HCT116 (cell line): Measurements from ENCODE around the gene TMIGD3. TPM values are rescaled to one million over a fixed set of nuclear protein-coding genes. Genes with fewer than 3 reads are reported as not detected.

Experiments
- ATAC-seq: fragments of 200-7000 bp; cut with Tn5 transposase; 2 replicates; pipeline ENCODE4 v1.9.1; 2020; ENCODE audit warnings: mild to moderate bottlenecking, moderate library complexity
- BruUV-seq: library from RNA; stranded (reverse); fragments of 400-500 nt; replicated peaks from 2 replicates; lab custom pipeline; 2021; lab: Mats Ljungman, UMichigan
- CTCF ChIA-PET: fragments of 300-600 bp; sonication (Branson Sonifier 250); formaldehyde crosslinking; loops from one replicate; lab custom pipeline; 2021; ENCODE audit warnings: antibody characterized with exemption; lab: Charles Lee
- POLR2A ChIA-PET: fragments of 300-600, 350-600 bp; sonication (Branson Sonifier 250); formaldehyde crosslinking; loops from one replicate; lab custom pipeline; 2021; ENCODE audit warnings: antibody characterized with exemption; lab: Charles Lee
- RAD21 ChIA-PET, 2 experiments: fragments of 300-600 bp; sonication (Branson Sonifier 250); formaldehyde crosslinking; loops; one replicate each; lab custom pipeline; 2023; ENCODE audit warnings: low total read pairs in 2 of 2; ENCODE audit not compliant: uncharacterized antibody in 2 of 2, unreplicated experiment in 2 of 2, low non-redundant PET in 1 of 2; lab: Charles Lee
- DNase-seq: peaks from one replicate; pipeline ENCODE4 v3.0.0-alpha.2; 2010; ENCODE audit warnings: low read depth, low spot score
- H2AFZ ChIP-seq: fragments of 200-600 bp; shearing (Covaris generic), sonication (generic); 2 replicates; pipeline ENCODE4 v1.6.1; 2017; ENCODE audit warnings: low read depth, mixed run types, mixed read lengths, antibody characterized with exemption, low read length; ENCODE audit not compliant: poor library complexity, severe bottlenecking
- H3K27ac ChIP-seq: 2 replicates; pipeline ENCODE4 v1.5.1; 2012; ENCODE audit warnings: low read depth, low read length
- H3K27me3 ChIP-seq: fragments of 200-600 bp; sonication (generic); 2 replicates; pipeline ENCODE4 v1.6.1; 2016; ENCODE audit warnings: mixed run types, low read length, mixed read lengths; ENCODE audit not compliant: insufficient read depth
- H3K36me3 ChIP-seq, 2 experiments: fragments of 200-500 bp in 1 of 2; fragments of 200-600 bp in 1 of 2; sonication (Bioruptor generic) in 1 of 2; sonication (generic) in 1 of 2; 2 replicates each; pipeline versions ENCODE4 v1.5.1 to v1.6.1; 2014 to 2016; ENCODE audit warnings: low read length in 2 of 2, inconsistent platforms in 1 of 2, mixed read lengths in 1 of 2, mixed run types in 1 of 2; ENCODE audit not compliant: insufficient read depth in 2 of 2, control insufficient read depth in 1 of 2
- H3K4me1 ChIP-seq, 2 experiments: fragments of 200-600 bp in 1 of 2; sonication (generic) in 1 of 2; 2 replicates each; pipeline versions ENCODE4 v1.5.1 to v1.6.1; 2012 to 2017; ENCODE audit warnings: low read length in 2 of 2, inconsistent platforms in 1 of 2, mild to moderate bottlenecking in 1 of 2, mixed read lengths in 1 of 2, mixed run types in 1 of 2, moderate library complexity in 1 of 2; ENCODE audit not compliant: insufficient read depth in 2 of 2, control insufficient read depth in 1 of 2
- H3K4me2 ChIP-seq: fragments of 200-600 bp; sonication (generic); 2 replicates; pipeline ENCODE4 v1.6.1; 2017; ENCODE audit warnings: mixed run types, low read length, mixed read lengths
- H3K4me3 ChIP-seq, 2 experiments: fragments of 200-600 bp in 1 of 2; sonication (generic) in 1 of 2; replicated peaks in 1 of 2; 2 replicates each; pipeline ENCODE4 v1.5.1; 2011 to 2016; ENCODE audit warnings: low read length in 2 of 2, control low read depth in 1 of 2, low read depth in 1 of 2, mild to moderate bottlenecking in 1 of 2, mixed read lengths in 1 of 2, mixed run types in 1 of 2
- H3K79me2 ChIP-seq: fragments of 200-600 bp; sonication (generic); 2 replicates; pipeline ENCODE4 v1.6.1; 2017; ENCODE audit warnings: mild to moderate bottlenecking, mixed run types, low read length, moderate library complexity, mixed read lengths; ENCODE audit not compliant: insufficient read depth
- H3K9ac ChIP-seq: fragments of 200-600 bp; sonication (generic); 2 replicates; pipeline ENCODE4 v1.6.1; 2016; ENCODE audit warnings: low read length, mixed read lengths
- H3K9me2 ChIP-seq: fragments of 200-600 bp; sonication (generic), shearing (Covaris generic); 2 replicates; pipeline ENCODE4 v1.6.1; 2017; ENCODE audit warnings: mixed run types, mild to moderate bottlenecking, moderate library complexity; ENCODE audit not compliant: insufficient read depth
- H3K9me3 ChIP-seq, 2 experiments: fragments of 200-500 bp in 1 of 2; fragments of 200-600 bp in 1 of 2; sonication (Bioruptor generic) in 1 of 2; sonication (generic) in 1 of 2; 2 replicates each; pipeline ENCODE4 v1.6.1; 2014 to 2017; ENCODE audit warnings: low read length in 2 of 2, mixed read lengths in 2 of 2, inconsistent platforms in 1 of 2, low read depth in 1 of 2, mild to moderate bottlenecking in 1 of 2, mixed run types in 1 of 2, moderate library complexity in 1 of 2; ENCODE audit not compliant: control insufficient read depth in 1 of 2, insufficient read depth in 1 of 2
- H4K20me1 ChIP-seq: fragments of 200-600 bp; sonication (generic), shearing (Covaris generic); 2 replicates; pipeline ENCODE4 v1.6.1; 2017; ENCODE audit warnings: mixed run types, mild to moderate bottlenecking, moderate library complexity; ENCODE audit not compliant: insufficient read depth
- FOSL1 ChIP-seq: IDR thresholded peaks from 2 replicates; pipeline ENCODE4 v1.6.1; 2012; ENCODE audit warnings: low read depth
- YY1 ChIP-seq: IDR thresholded peaks from 2 replicates; pipeline ENCODE4 v1.6.1; 2011; ENCODE audit warnings: low read length, low read depth, moderate library complexity, mild to moderate bottlenecking; ENCODE audit not compliant: insufficient replicate concordance; ENCODE audit errors: extremely low read depth
- intact Hi-C: fragments of 100-400 bp; cut with micrococcal nuclease; formaldehyde crosslinking; loops from 2 replicates; pipeline ENCODE4 v1.10.0; 2022
- total RNA-seq: library from RNA; stranded (reverse); gene quantifications from one replicate; pipeline ENCODE4 v1.2.1, GENCODE V29; 2021; ENCODE audit not compliant: unreplicated experiment

Gene TMIGD3
- total RNA-seq, 1 experiment from 2014 or later = not detected

DNA sequence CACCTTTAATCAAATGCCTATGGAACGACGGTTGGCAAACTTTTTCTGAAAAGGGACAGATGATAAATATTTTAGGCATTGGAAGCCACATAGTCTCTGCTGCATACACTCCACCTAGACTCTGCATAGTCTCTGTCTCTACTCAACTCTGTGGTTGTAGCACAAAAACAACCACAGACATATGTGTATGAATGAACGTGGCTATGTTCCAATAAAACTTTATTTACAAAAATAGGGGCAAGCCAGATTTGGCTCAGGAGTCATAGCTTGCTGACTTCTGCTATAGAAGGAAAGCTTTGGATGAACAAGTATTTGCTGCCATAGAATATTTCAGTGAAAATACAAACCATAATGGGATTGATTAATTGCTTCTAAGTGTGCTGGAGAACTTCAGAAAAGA is 37.5 kb upstream of the TMIGD3 start:
- Histone ChIP-seq H3K36me3 (no peaks in the 10 kb centered on the region), H3K9ac (no peak overlapping the region), H3K79me2 (no peaks in the 10 kb centered on the region), H3K4me3 (no peak overlapping the region), H3K4me1 (peaks cover 0 to 19% of the 10 kb centered on the region in 2 experiments; a peak in 2 of 4 replicates), H3K27me3 (no peaks in the 10 kb centered on the region), H3K4me2 (no peak overlapping the region), H4K20me1 (no peaks in the 10 kb centered on the region), H3K9me2 (no peaks in the 10 kb centered on the region), H3K9me3 (no peaks in the 10 kb centered on the region), H3K27ac (no peak overlapping the region), H2AFZ (no peak overlapping the region)
- no peak for TF ChIP-seq YY1
- no peak for DNase-seq
- CTCF ChIA-PET = no interaction called here
- intact Hi-C loops = no loop called here
- RAD21 ChIA-PET = no interaction called here
- no peak for ATAC-seq
- BruUV-seq = no TSS peak
- POLR2A ChIA-PET = interaction anchor here (0.6 kb wide), 1 partner anchor 79 kb away, joined by 5 read pairs; the partner anchor contains the start of gene RAP1A

DNA sequence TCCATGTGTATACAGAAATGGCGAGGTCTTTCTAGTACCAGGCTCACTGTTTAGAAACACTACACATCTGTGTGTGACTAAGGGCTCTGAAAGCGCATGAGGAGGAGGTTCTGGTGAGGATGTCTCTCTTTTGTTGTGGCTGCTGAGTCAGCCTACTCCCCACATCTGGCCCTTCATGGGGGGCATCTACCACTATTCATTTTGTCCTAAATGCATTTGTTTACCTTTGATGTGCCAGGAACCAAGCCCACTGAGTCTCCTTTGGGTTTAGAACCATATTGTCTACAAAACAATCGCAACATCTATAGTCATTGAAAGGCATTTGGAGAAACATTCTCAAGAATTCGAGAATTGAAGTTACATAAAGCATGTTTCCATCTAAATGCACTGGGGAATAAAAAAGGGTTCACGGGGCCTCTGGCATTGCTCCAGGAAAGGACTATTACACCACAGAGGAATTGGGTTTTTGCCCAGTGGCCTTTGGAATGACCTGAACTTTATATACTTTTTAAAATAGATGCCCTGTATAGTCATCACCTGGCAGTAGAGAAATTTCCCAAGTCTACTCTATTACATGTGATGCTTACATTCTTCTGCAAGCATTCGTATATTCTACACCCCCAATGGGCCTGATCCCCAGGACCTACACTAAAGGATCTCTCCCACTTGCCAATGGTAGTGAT is 35.1 kb upstream of the TMIGD3 start:
- DNase-seq (no peak), ATAC-seq (no peak)
- POLR2A ChIA-PET = no interaction called here
- Histone ChIP-seq H3K36me3 (no peaks in the 10 kb centered on the region), H3K9me2 (no peaks in the 10 kb centered on the region), H3K27me3 (no peaks in the 10 kb centered on the region), H3K79me2 (no peaks in the 10 kb centered on the region), H3K9ac (no peak overlapping the region), H3K4me1 (peaks cover 0 to 19% of the 10 kb centered on the region in 2 experiments; a peak in 2 of 4 replicates), H4K20me1 (no peaks in the 10 kb centered on the region), H3K9me3 (no peaks in the 10 kb centered on the region), H2AFZ (no peak overlapping the region), H3K4me2 (no peak overlapping the region), H3K27ac (no peak overlapping the region), H3K4me3 (no peak overlapping the region)
- CTCF ChIA-PET = no interaction called here
- intact Hi-C loops = no loop called here
- RAD21 ChIA-PET = no interaction called here
- no peak for TF ChIP-seq FOSL1
- no TSS peak for BruUV-seq
